ENCODE data around the gene ADORA2B.
"Not testable (repeated sequence)": the region's sequence is repeated elsewhere in the genome, so short reads cannot be mapped to it uniquely, and the experiment has no call there.

Gene ADORA2B

GRCh38 chr17:15973016-15973415 is 28.1 kb downstream of the ADORA2B start:
- peak; percentile 18; the same call in 1 of the 3 replicates for ATAC-seq
- TF ChIP-seq CSRNP3 (CRISPR knock-in tag; IDR thresholded peaks at IDR 0.05) (no peak), ARNTL (CRISPR knock-in tag; IDR thresholded peaks at IDR 0.05; ENCODE audit: borderline replicate concordance, low read depth) (no peak), ESRRG (CRISPR knock-in tag; IDR thresholded peaks at IDR 0.05) (no peak), TCF4 (CRISPR knock-in tag; IDR thresholded peaks at IDR 0.05; ENCODE audit: borderline replicate concordance) (no peak), ZC3H10 (CRISPR knock-in tag; IDR thresholded peaks at IDR 0.05) (no peak), PATZ1 (CRISPR knock-in tag; IDR thresholded peaks at IDR 0.05; ENCODE audit: borderline replicate concordance) (no peak), CSDC2 (CRISPR knock-in tag; IDR thresholded peaks at IDR 0.05) (no peak), ZNF8 (CRISPR knock-in tag; IDR thresholded peaks at IDR 0.05) (no peak)

- no peak for TF ChIP-seq ZNF565 (CRISPR knock-in tag; conservative IDR thresholded peaks at IDR 0.05; ENCODE audit: low read depth)
- no peak for TF ChIP-seq PPARA (CRISPR knock-in tag; IDR thresholded peaks at IDR 0.05; ENCODE audit: borderline replicate concordance)
- no peak for TF ChIP-seq ISL1 (CRISPR knock-in tag; IDR thresholded peaks at IDR 0.05)
- TF ChIP-seq PATZ1 (CRISPR knock-in tag; IDR thresholded peaks at IDR 0.05; ENCODE audit: borderline replicate concordance) = no peak
- no peak for TF ChIP-seq GLIS3 (CRISPR knock-in tag; IDR thresholded peaks at IDR 0.05)
- no peak for TF ChIP-seq ZFP30 (CRISPR knock-in tag; IDR thresholded peaks at IDR 0.05)
- ATAC-seq = peak; percentile 46
Observed at GRCh38 chr17:15973834-15974233, 28.9 kb downstream of the ADORA2B start.

- TF ChIP-seq ZFP30 (CRISPR knock-in tag; IDR thresholded peaks at IDR 0.05) = no peak
- TF ChIP-seq RARB (CRISPR knock-in tag; IDR thresholded peaks at IDR 0.05) = no peak
- TF ChIP-seq ZNF8 (CRISPR knock-in tag; IDR thresholded peaks at IDR 0.05) = no peak
- TF ChIP-seq ISL1 (CRISPR knock-in tag; IDR thresholded peaks at IDR 0.05) = no peak
- no peak for TF ChIP-seq ZC3H10 (CRISPR knock-in tag; IDR thresholded peaks at IDR 0.05)
- TF ChIP-seq GLIS3 (CRISPR knock-in tag; IDR thresholded peaks at IDR 0.05) = no peak
- TF ChIP-seq OSR1 (CRISPR knock-in tag; IDR thresholded peaks at IDR 0.05) = no peak
- no peak for ATAC-seq
Observed at GRCh38 chr17:15977894-15978293, 33.0 kb downstream of the ADORA2B start.

- no peak for TF ChIP-seq ESRRG (CRISPR knock-in tag; IDR thresholded peaks at IDR 0.05)
- no peak for TF ChIP-seq ZFP3 (CRISPR knock-in tag; IDR thresholded peaks at IDR 0.05)
- no peak for TF ChIP-seq TCF4 (CRISPR knock-in tag; IDR thresholded peaks at IDR 0.05; ENCODE audit: borderline replicate concordance)
- no peak for TF ChIP-seq TSHZ2 (CRISPR knock-in tag; IDR thresholded peaks at IDR 0.05)
- TF ChIP-seq ZC3H10 (CRISPR knock-in tag; IDR thresholded peaks at IDR 0.05) = no peak
- no peak for TF ChIP-seq ZFP30 (CRISPR knock-in tag; IDR thresholded peaks at IDR 0.05)
- no peak for ATAC-seq
Observed at GRCh38 chr17:15978606-15979005, 33.7 kb downstream of the ADORA2B start.

- ATAC-seq = not testable (repeated sequence)
Observed at GRCh38 chr17:15979013-15979412, 34.1 kb downstream of the ADORA2B start.

GRCh38 chr17:15981208-15981607 is 36.3 kb downstream of the ADORA2B start:
- no peak for ATAC-seq
- TF ChIP-seq ZNF8 (CRISPR knock-in tag; IDR thresholded peaks at IDR 0.05) (no peak), TOX (CRISPR knock-in tag; IDR thresholded peaks at IDR 0.05; ENCODE audit: borderline replicate concordance) (no peak), ISL1 (CRISPR knock-in tag; IDR thresholded peaks at IDR 0.05) (no peak), POU6F1 (CRISPR knock-in tag; IDR thresholded peaks at IDR 0.05; ENCODE audit: borderline replicate concordance, low read depth) (no peak), GLIS3 (CRISPR knock-in tag; IDR thresholded peaks at IDR 0.05) (no peak), CSDC2 (CRISPR knock-in tag; IDR thresholded peaks at IDR 0.05) (no peak), PATZ1 (CRISPR knock-in tag; IDR thresholded peaks at IDR 0.05; ENCODE audit: borderline replicate concordance) (no peak), ARNTL (CRISPR knock-in tag; IDR thresholded peaks at IDR 0.05; ENCODE audit: borderline replicate concordance, low read depth) (no peak)
